Neutrophil (primary cell): Measurements from ENCODE around the gene PCNX1.

Experiments used
- H3K27ac ChIP-seq: fragments of 200-600 bp; sonication (generic); 2 replicates; pipeline ENCODE4 v1.5.1; 2016; ENCODE audit warnings: mild to moderate bottlenecking, moderate library complexity
- H3K27me3 ChIP-seq: fragments of 200-600 bp; sonication (generic); 2 replicates; pipeline ENCODE4 v1.6.0; 2016; ENCODE audit warnings: mild to moderate bottlenecking
- H3K36me3 ChIP-seq: fragments of 200-600 bp; sonication (generic); 2 replicates; pipeline ENCODE4 v1.5.1; 2017
- H3K4me1 ChIP-seq, 2 experiments: fragments of 200-600 bp in 1 of 2; sonication (generic) in 1 of 2; 1 replicate in 1 of 2; 2 replicates in 1 of 2; pipeline versions ENCODE4 v1.5.1 to v1.6.1; 2013 to 2016; ENCODE audit warnings: low read depth in 1 of 2, low read length in 1 of 2, mild to moderate bottlenecking in 1 of 2, moderate library complexity in 1 of 2; ENCODE audit not compliant: control insufficient read depth in 1 of 2, insufficient read depth in 1 of 2
- H3K4me3 ChIP-seq, 2 experiments: fragments of 200-600 bp in 1 of 2; sonication (generic) in 1 of 2; 1 replicate in 1 of 2; 2 replicates in 1 of 2; pipeline ENCODE4 v1.5.1; 2013 to 2016; ENCODE audit warnings: low read depth in 1 of 2, low read length in 1 of 2, mild to moderate bottlenecking in 1 of 2, moderate library complexity in 1 of 2
- H3K9me3 ChIP-seq: fragments of 200-600 bp; sonication (generic); 2 replicates; pipeline ENCODE4 v1.5.1; 2016
- TF ChIP-seq, protein P1 (sequence below): fragments of 200-600 bp; sonication (generic); IDR thresholded peaks from 2 replicates; pipeline ENCODE4 v1.5.1; 2016; ENCODE audit warnings: antibody characterized with exemption

Gene PCNX1

DNA sequence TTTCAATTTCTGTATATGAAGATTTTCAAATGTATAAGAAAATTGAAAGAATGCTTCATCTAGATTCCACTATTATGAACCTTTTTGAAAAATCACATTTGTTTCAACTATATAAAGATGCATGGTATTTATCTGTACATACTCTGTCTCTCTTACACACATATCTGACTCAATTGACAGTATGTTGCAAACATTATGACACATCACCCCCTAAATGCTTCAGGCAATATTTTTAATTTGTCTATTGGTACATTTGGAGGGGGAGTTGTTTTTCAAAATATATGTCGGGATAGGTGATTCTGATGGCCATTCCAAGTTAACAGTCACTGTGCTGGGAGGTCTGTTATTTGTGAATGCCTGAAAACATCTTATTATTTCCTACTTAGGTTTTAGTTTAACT, 14.4 kb downstream of the PCNX1 start:
- Histone ChIP-seq H3K4me3 (no peak overlapping the region), H3K27ac (peak overlapping the region; percentile 58), H3K9me3 (no peaks in the 10 kb centered on the region), H3K27me3 (no peaks in the 10 kb centered on the region), H3K36me3 (peaks cover 6% of the 10 kb centered on the region), H3K4me1 (peaks cover 27 to 56% of the 10 kb centered on the region in 2 experiments)
- TF ChIP-seq, protein P1, sequence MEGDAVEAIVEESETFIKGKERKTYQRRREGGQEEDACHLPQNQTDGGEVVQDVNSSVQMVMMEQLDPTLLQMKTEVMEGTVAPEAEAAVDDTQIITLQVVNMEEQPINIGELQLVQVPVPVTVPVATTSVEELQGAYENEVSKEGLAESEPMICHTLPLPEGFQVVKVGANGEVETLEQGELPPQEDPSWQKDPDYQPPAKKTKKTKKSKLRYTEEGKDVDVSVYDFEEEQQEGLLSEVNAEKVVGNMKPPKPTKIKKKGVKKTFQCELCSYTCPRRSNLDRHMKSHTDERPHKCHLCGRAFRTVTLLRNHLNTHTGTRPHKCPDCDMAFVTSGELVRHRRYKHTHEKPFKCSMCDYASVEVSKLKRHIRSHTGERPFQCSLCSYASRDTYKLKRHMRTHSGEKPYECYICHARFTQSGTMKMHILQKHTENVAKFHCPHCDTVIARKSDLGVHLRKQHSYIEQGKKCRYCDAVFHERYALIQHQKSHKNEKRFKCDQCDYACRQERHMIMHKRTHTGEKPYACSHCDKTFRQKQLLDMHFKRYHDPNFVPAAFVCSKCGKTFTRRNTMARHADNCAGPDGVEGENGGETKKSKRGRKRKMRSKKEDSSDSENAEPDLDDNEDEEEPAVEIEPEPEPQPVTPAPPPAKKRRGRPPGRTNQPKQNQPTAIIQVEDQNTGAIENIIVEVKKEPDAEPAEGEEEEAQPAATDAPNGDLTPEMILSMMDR: no peak

DNA sequence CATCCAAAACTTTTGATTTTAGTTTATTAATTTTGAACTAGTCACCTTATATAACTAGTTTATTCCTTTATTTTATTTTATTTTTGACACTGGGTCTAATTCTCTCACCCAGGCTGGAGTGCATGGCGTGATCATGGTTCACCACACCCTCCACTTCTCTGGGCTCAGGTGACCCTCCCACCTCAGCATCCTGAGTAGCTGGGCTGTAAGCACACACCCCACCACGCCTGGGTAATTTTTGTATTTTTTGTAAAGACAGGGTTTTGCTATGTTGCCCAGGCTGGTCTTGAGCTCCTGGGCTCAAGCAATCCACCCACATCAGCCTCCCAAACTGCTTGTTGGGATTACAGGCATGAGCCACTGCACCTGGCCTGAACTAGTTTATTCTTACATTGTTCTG, 17.3 kb downstream of the PCNX1 start:
- no peaks in the 10 kb centered on the region for H3K36me3 ChIP-seq
- peaks cover 4 to 45% of the 10 kb centered on the region in 2 experiments for H3K4me1 ChIP-seq
- no peaks in the 10 kb centered on the region for H3K9me3 ChIP-seq
- H3K27me3 ChIP-seq: no peaks in the 10 kb centered on the region
- TF ChIP-seq, protein P1: no peak
- H3K4me3 ChIP-seq: no peak overlapping the region
- H3K27ac ChIP-seq: no peak overlapping the region

DNA sequence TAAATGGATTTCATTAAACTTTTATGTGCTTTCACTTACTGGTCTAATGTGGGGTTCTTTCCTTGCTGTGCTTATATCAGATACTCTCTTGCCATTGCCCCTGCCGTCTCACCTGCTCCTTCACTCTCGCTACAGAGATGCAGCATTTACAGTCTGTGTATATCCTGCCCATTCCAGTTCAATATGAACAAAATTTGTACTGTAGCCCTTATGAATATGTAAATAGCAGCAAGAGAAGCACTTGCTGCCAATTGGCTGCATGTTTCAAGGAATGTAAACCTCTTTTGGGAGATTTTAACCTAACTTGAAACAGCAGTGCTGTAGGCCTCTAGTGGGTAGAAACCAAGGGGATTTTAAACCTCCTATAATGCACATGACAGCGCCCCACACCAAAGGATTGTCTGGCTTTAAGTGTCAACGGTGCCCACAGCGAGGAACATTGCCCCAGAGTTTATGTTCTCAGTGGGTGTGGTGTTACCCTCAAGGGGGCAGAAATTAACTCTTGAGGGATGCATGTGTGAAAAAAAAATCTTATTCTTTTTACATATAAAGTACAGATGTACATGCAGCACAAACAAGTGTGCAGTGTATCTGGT, 19.1 kb downstream of the PCNX1 start:
- peak overlapping the region; percentile 26 for H3K27ac ChIP-seq
- TF ChIP-seq, protein P1: no peak
- peaks cover 4 to 34% of the 10 kb centered on the region in 2 experiments for H3K4me1 ChIP-seq
- no peaks in the 10 kb centered on the region for H3K36me3 ChIP-seq
- H3K27me3 ChIP-seq: no peaks in the 10 kb centered on the region
- H3K9me3 ChIP-seq: no peaks in the 10 kb centered on the region
- no peak overlapping the region for H3K4me3 ChIP-seq

DNA sequence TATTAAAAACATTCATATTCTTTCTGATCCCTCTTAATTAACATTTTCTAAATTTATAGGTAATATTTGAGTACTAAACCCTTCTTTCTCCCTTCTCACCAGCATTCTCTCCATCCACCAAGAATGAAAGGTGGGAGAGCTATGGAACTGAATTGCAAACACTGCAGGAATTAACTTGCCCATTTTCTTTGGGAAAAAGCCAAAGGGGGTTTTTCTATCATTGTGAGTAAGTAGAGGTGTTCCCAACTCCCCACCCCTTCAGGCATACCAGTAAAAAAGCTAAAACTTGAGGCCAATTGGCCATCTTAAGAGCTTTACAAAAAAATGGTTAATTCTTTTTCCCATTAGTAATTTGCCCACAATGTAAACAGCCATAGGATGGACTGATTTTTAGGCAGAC, 23.7 kb downstream of the PCNX1 start:
- H3K36me3 ChIP-seq: no peaks in the 10 kb centered on the region
- TF ChIP-seq, protein P1: no peak
- H3K27me3 ChIP-seq: no peaks in the 10 kb centered on the region
- H3K27ac ChIP-seq: peak overlapping the region; percentile 9
- peaks cover 22 to 48% of the 10 kb centered on the region in 2 experiments for H3K4me1 ChIP-seq
- no peaks in the 10 kb centered on the region for H3K9me3 ChIP-seq
- H3K4me3 ChIP-seq: no peak overlapping the region

DNA sequence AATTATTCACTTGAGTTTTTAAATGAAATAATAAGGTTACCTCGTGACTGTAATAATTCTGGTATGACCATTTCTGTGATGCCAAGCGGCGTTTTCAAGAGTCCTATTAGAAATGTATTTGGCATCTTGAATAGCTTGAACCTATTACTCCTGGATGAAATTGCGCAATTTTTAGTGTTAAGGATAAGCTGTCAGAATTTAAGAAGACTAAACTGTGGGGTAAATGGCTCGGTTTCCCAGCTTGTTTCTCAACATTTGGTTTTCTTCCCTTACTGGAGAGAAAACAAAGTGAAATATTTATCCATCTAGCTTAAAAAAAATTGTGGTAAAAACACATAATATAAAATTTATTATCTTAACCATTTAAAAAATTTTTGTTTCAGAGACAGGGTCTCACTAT, 26.8 kb downstream of the PCNX1 start:
- no peaks in the 10 kb centered on the region for H3K9me3 ChIP-seq
- H3K27ac ChIP-seq: peak overlapping the region; percentile 62
- no peak overlapping the region for H3K4me3 ChIP-seq
- H3K36me3 ChIP-seq: no peaks in the 10 kb centered on the region
- TF ChIP-seq, protein P1: no peak
- H3K4me1 ChIP-seq: peaks cover 22 to 34% of the 10 kb centered on the region in 2 experiments
- H3K27me3 ChIP-seq: no peaks in the 10 kb centered on the region
